ENCODE measurements around the gene NPTN. TPM values are rescaled to one million over a fixed set of nuclear protein-coding genes. Genes with fewer than 3 reads are reported as not detected.

The NPTN gene
- polyA plus RNA-seq, 3 donors = 178 to 181 (median 179) TPM

DNA sequence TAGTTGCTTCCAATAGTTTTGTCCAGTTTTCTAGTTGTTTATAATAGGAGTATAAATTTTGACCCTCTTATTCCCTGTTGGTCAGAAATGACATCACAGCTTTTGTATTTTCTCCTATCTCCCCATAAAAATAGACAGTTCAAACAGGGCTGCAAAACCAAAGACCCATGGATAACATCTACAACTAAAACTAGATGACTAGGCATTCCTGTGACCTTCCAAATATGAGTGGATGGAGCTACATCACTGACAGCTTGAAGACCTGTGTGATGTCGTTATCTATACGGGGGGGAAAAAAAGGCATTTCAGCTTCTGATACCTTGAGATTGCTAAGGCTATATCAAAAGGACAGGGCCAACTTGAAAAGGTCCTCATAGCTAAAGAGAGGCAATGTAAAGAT, 105.6 kb downstream of the NPTN start:
- DNase-seq = no peak

DNA sequence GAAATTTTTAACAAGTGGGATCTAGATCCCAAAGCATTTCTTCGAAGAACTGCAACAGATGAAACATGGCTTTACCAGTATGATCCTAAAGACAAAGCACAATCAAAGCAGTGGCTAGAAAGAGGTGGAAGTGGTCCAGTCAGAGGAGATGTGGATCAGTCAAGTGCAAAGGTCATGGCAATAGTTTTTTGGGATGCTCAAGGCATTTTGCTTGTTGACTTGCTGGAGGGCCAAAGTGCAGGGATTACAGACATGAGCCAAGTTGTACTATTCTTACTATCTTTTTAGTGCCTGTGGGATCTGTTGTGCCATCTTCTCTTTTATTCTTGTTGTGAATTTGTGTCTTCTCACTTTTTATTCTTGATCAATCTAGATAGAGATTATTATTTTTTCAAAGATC, 108.3 kb downstream of the NPTN start:
- DNase-seq = no peak

DNA sequence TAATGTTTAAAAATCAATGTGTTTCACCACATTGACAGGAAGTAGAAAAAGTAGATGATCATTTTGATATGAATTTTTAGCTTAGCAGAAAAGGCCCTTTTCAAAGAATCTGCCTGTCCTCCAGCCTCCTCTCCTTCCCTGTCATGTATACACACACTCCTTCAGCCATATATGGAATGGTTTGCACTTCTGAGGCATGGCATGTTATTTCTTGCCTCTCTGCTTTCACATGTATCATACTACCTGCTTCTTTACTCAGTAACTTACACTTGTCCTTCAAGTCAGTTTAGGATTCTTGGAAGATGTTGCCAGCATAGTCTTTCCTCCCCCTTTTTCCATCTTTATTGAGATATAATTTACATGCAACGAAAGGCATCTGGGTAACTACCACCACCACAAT, 111.2 kb downstream of the NPTN start:
- DNase-seq = no peak

DNA sequence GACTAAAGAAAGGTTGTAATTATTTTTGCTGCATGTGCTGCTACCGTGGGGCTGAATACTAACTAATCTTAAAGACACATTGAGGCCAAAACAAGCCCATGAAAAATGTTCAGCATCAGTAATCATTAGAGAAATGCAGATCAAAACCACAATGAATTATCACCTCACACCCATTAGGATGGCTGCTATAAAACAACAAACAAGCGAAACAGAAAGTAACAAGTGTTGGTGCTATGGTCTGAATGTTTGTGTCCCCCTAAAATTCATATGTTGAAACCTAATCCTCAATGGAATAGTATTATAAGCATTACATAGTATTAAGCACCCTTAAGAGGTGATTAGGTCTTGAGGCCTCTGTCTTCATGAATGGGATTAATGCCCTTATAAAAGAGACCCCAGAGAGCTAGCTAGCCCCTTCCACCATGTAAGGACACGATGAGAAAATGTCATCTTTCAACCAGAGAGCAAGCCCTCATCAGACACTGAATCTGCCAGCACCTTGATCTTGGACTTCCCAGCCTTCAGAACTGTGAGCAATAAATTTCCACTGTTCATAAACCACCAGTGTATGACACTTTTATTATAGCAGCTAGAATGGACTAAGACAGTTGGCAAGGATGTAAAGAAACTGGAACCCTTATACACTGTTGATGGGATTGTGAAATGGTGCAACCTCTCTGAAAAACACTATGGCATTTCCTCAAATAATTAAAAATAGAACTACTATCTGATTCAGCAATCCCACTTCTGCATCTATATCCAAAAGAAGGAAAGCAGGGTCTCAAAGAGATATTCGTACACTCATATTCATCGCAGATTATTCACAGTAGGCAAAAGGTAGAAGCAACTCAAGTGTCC, 114.1 kb downstream of the NPTN start:
- DNase-seq = no peak

DNA sequence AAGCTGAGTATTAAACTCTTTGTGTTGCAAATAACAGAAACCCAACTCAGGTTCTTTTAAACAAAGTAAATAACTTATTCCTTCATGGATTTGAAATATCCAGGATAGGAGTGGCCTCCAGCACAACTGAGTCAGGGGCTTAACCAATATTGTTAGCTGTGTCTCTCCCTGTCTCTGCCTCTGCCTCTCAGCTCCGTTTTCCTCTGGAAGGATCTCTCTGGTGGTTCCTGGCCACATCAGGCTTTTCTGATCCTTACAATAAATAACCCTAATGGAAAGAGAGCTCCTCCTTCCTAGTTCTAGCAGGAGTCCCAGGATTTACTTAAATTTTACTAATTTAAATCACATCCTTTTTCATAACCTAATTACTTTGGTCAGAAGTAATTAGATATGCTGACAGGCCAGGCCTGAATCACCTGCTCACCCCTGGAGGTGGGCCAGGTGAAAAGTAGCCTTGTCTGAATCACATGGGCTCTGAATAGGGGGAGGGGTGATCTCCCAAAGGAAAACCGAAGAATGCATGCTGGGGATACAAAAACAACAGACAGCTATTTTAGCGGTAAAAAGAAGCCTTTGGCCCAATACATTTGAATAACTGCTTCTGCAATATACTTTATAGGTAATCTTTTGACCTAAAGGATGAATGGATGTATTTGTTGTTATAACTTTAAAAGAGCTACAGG, 114.9 kb downstream of the NPTN start:
- no peak for DNase-seq

DNA sequence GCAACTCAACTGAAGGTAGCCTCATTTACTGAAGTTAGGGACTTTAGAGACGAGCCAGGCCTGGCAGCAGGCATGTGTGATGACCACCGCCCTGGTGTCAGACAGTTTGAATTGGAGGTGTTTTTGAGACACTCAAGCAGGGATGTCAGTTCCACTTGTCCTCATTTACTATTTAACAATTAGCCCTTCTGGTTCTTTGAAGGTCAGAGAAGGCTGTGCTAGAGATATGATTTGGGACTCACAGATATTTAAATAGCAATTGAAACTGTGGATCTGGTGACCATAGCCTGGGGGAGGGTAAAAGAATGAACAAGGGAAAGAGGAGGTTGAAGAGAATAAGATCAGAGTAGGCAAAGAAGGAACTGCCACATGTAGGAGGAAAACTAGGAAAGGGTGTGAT, 115.6 kb downstream of the NPTN start:
- DNase-seq = no peak

DNA sequence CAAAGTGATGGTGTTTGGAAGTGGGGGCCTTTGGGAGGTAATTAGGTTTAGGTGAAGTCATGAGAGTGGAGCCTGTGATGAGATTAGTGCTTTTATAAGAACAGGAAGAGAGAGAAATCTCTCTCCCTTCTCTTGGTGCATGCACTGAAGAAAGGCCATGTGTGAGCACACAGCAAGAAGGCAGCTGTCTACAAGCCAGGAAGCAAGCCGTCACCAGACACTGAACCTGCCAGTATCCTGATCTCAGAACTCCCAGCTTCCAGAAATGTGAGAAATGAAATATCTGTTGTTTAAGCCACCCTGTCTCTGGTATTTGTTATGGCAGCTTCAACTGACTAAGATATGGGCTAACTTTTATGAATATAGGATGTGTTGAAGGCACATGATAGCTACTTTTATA, 117.7 kb downstream of the NPTN start:
- DNase-seq = no peak

Other genes starting within 250 kb of the NPTN start
- gene REC114, start 190.2 kb downstream of the NPTN start, polyA plus RNA-seq (ENCODE audit: insufficient read length in 3 of 3) = under 1 TPM in 1 of 3 donors, not detected in 2; 0.55 TPM
- 100 to 1,000 TPM; 156 to 198 (median 175) TPM for gene CD276, start 51.0 kb upstream of the NPTN start, polyA plus RNA-seq (ENCODE audit: insufficient read length in 3 of 3)
- 10 to 100 TPM; 19.3 to 26.9 (median 21.7) TPM for gene INSYN1, start 120.0 kb upstream of the NPTN start, polyA plus RNA-seq (ENCODE audit: insufficient read length in 3 of 3)
- not detected for gene TBC1D21, start 240.2 kb upstream of the NPTN start, polyA plus RNA-seq (ENCODE audit: insufficient read length in 3 of 3)

Measured in renal pelvis (tissue), 4 donors.